Fibroblast of skin of back (primary cell): ENCODE data around the gene PCNX3.

ENCODE experiments used
- DNase-seq: peaks from one replicate; pipeline ENCODE4 v3.0.0-alpha.2; 2013

Gene PCNX3

DNA sequence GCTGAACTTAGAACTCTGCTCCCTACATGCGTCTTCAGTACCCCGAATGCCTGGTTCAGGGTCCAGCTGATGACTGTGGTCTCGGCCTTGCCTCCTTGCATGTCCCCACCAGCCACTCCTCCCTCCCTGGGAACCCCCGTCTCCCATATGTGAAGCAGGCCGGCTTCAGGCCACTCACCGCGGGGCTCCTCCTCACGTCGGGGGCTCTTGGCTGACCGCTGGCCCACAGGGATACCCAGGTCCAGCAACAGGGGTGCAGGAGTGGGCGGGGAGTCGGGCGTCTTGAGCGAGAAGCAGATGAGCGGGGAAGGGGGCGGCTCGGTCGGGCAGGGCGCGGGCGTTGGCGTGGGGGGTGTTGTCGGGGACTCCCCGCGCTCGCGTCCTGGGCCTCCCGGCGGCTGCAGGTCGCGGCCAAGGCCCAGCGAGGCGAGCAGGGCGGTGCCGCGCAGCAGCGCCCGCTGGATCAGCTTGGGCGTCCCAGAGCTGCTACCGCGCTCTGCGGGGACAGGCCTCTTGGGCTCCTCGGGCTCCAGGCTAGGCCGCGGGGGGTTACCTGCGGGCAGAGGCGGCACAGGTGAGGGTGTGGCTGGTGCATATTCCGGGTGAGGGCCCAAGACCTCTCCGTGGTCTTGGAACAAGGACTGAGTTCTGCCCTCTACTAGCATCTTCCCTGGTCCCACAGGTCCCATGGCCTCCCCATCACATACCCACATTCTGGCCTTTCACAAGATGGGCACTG is 16.2 kb upstream of the PCNX3 start:
- DNase-seq, result no peak

DNA sequence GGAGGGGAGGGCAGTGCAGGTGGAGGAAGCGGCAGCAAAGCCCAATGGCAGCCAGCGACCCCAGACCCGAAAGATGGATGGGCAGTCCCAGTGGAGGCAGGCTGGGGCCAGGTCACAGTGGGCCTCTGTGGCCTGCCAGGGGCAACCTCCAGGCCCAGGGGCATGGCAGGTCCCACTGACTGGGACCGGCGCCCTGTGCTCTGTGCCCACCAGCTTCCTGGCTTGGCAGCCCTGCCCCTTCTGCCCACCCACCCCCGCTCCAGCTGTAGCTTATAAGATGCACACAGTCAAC is 15.7 kb upstream of the PCNX3 start:
- DNase-seq, result no peak

DNA sequence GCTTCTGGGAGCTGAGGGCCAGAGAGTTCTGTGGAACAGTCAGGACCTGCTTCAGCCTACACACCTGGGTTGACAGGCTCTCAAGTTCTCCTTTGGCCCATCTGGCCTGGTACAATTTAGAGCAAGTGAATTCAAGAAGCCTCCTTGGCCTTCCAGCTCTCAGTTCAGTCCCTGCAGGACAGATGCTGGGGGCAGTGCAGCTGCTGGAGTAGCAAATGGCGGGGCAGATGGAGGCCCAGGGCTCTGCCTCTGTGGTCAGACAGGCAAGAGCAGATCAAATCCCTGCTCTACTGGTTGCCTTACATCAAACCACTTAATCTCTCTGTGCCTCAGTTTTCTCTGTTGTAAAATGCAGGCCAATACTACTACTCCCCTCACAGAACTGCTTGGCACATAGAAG is 11.3 kb upstream of the PCNX3 start:
- no peak for DNase-seq

GRCh38 chr11:65606876-65607613 is 8.5 kb upstream of the PCNX3 start:
- peak; percentile 97 for DNase-seq

- DNase-seq, result no peak
These were observed 7.8 kb upstream of the PCNX3 start for GRCh38 chr11:65607614-65608426.

DNA sequence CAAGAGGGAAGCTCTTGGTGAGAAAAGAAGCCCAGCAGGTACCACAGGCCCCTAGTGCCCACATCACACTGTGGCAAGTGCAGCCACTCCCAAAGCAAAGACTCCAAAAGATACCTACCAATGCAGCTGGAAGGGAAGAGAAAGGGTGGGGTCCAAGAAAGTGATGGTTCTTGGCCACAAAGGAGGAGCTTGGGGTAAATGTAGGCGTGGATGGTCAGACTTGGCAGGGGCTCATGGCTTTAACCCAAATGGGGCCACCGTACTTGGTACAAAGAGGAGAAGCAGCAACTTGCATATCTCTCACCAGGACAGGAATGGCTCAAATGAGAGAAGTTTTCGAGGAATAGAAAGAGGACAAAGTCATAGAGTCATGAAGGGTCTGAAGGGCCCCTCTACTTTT is 6.3 kb upstream of the PCNX3 start:
- DNase-seq, result no peak

- DNase-seq, result no peak
These were observed 5.9 kb upstream of the PCNX3 start for GRCh38 chr11:65609665-65610064.

DNA sequence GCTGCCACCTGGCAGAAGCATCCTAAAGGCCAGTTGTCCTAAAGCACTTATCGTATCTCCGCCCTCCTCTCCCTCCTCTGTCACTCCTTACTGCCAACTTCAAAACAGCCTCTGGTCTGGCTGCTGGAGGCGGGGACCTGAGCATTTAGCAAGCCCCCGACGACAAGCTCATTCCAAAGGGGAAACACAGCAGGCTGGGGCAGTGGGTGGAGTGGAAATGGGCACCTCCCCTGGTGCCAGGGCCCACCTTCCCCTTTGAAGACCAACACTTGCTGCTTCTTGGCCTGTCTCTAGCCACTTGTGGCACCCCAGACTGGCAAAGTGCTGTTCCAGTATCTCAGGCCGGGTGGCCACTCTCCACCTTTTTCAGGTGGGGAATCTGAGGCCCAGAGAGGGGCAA is 5.2 kb upstream of the PCNX3 start:
- DNase-seq, result no peak

GRCh38 chr11:65611028-65611757 is 4.4 kb upstream of the PCNX3 start:
- DNase-seq, result no peak

DNA sequence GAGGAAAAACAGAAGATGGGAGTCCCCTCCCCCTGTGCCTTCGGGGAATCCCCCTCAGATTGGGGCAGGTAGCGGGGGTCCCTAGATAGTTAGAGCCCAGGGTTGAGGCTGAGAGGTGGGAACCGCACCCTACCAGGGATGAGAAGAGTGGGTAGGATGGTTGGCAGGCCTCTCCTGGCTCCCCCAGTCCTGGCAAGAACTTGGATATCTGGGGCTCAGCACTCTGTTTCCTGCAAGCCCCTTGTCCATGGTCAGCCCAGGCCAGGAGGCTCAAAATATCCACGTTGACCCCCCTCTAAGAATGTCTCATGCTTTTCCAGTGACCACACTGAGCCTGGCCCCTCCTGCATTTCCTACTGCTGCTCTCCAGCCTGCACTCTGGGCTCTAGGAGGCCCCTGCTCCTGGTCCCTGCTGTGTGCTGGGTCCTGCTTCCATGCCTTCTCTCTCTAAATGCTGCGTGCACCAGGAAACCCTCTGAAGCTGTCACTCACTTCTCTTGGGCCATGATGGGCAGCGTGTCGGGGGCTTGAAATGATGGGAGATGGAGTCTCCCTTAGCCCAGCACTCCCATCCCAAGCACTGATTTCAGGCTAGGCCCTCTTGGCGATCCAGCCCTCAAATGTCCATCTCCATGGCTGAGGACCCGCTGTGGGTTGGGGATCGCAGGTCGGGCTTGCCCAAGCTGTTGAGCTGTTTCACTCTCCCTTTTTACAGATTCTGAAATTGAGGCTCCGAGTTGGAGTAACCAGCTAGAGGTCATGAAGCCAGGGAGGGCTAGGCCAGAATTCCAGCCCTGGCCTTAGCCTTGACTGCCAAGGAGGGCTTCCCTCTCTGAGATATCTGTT is 3.6 kb upstream of the PCNX3 start:
- DNase-seq, result peak; percentile 33

- DNase-seq, result no peak
These were observed 2.9 kb upstream of the PCNX3 start for GRCh38 chr11:65612691-65613090.

GRCh38 chr11:65613091-65613928 is 2.3 kb upstream of the PCNX3 start:
- DNase-seq, result no peak

- DNase-seq, result peak; percentile 22
These were observed 486 bp downstream of the PCNX3 start for GRCh38 chr11:65615950-65616574.

- no peak for DNase-seq
These were observed 1.0 kb downstream of the PCNX3 start for GRCh38 chr11:65616575-65617001.

- no peak for DNase-seq
These were observed 1.7 kb downstream of the PCNX3 start for GRCh38 chr11:65617136-65617850.

DNA sequence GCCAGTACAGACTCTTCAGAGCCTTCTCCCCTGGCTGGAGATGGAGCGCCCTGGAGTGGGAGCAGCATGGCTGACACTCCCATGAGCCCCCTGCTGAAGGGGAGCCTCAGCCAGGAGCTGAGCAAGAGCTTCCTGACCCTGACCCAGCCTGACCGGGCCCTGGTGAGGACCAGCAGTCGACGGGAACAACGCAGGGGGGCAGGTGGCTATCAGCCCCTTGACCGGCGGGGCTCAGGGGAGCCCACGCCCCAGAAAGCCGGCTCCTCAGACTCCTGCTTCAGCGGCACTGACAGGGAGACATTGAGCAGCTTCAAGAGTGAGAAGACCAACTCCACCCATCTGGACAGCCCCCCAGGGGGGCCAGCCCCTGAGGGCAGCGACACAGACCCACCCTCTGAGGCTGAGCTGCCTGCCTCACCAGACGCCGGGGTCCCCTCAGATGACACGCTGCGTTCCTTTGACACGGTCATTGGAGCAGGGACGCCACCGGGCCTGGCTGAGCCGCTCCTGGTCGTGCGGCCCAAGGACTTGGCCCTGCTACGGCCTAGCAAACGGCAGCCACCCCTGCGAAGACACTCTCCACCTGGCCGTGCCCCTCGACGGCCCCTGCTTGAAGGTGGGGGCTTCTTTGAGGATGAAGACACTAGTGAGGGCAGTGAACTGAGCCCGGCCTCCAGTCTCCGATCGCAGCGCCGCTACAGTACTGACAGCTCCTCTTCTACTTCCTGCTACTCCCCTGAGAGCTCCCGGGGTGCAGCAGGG is 2.6 kb downstream of the PCNX3 start:
- DNase-seq, result no peak

DNA sequence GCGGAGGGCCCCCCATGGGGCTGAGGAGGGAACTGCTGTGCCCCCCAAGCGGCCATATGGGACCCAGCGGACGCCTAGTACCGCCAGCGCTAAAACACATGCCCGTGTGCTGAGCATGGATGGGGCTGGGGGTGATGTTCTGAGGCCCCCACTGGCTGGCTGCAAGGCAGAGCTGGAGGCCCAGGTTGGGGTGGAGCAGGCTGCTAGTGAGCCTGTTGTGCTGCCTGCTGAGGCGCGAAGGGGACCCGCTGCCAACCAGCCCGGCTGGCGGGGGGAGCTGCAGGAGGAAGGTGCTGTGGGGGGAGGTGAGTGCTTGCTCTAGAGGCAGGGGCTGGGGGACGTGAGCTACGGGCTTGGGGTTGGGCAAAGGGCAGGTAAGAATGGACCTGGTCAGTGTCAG is 3.2 kb downstream of the PCNX3 start:
- DNase-seq, result no peak

- DNase-seq, result no peak
These were observed 3.8 kb downstream of the PCNX3 start for GRCh38 chr11:65619281-65619928.
